ENCODE data around the gene HECTD4.
"Not testable (repeated sequence)": the region's sequence is repeated elsewhere in the genome, so short reads cannot be mapped to it uniquely, and the experiment has no call there.

Gene HECTD4

GRCh38 chr12:112354399-112354798, 27.8 kb downstream of the HECTD4 start:
- no peak for DNase-seq

- no peak for DNase-seq
Observed at GRCh38 chr12:112353393-112353792, 28.8 kb downstream of the HECTD4 start.

- no peak for DNase-seq
Observed at GRCh38 chr12:112352921-112353320, 29.3 kb downstream of the HECTD4 start.

GRCh38 chr12:112350593-112351592, 31.3 kb downstream of the HECTD4 start:
- DNase-seq: no peak

GRCh38 chr12:112349431-112349830, 32.8 kb downstream of the HECTD4 start:
- DNase-seq: no peak

- not testable (repeated sequence) for DNase-seq
Observed at GRCh38 chr12:112348926-112349325, 33.3 kb downstream of the HECTD4 start.

GRCh38 chr12:112347581-112347982, 34.6 kb downstream of the HECTD4 start:
- no peak for DNase-seq

- DNase-seq: no peak
Observed at GRCh38 chr12:112346194-112346593, 36.0 kb downstream of the HECTD4 start.

GRCh38 chr12:112344220-112344619, 38.0 kb downstream of the HECTD4 start:
- no peak for DNase-seq

- DNase-seq: no peak
Observed at GRCh38 chr12:112342587-112342986, 39.6 kb downstream of the HECTD4 start.

GRCh38 chr12:112341046-112341825, 41.0 kb downstream of the HECTD4 start:
- DNase-seq: no peak

GRCh38 chr12:112340230-112340629, 42.0 kb downstream of the HECTD4 start:
- peak in 1 of 56 donors; percentile 4 for DNase-seq

- not testable (repeated sequence) for DNase-seq
Observed at GRCh38 chr12:112334999-112335398, 47.2 kb downstream of the HECTD4 start.

- no peak for DNase-seq
Observed at GRCh38 chr12:112333019-112333418, 49.2 kb downstream of the HECTD4 start.

- no peak for DNase-seq
Observed at GRCh38 chr12:112331886-112332285, 50.3 kb downstream of the HECTD4 start.

- DNase-seq: no peak
Observed at GRCh38 chr12:112330706-112331105, 51.5 kb downstream of the HECTD4 start.

- DNase-seq: no peak
Observed at GRCh38 chr12:112328456-112329124, 53.6 kb downstream of the HECTD4 start.

GRCh38 chr12:112327209-112327938, 54.9 kb downstream of the HECTD4 start:
- DNase-seq: no peak

GRCh38 chr12:112325622-112326207, 56.5 kb downstream of the HECTD4 start:
- no peak for DNase-seq

- no peak for DNase-seq
Observed at GRCh38 chr12:112325157-112325556, 57.1 kb downstream of the HECTD4 start.

Data from nucleus accumbens (tissue), 56 donors.